A172 (cell line): Measurements from ENCODE around the gene AP1S1. TPM values are rescaled to one million over a fixed set of nuclear protein-coding genes. Genes with fewer than 3 reads are reported as not detected.
"Not testable (repeated sequence)": the region's sequence is repeated elsewhere in the genome, so short reads cannot be mapped to it uniquely, and the experiment has no call there.

Experiments
- DNase-seq: peaks from one replicate; pipeline ENCODE4 v3.0.0-alpha.2; 2015; ENCODE audit warnings: low spot score
- total RNA-seq: library from RNA; depleted of rRNA; stranded (reverse); fragments of >200 nt; shearing (Covaris generic); gene quantifications from 2 replicates; pipeline ENCODE4 v1.2.3, GENCODE V29; 2014; rRNA removed

Gene AP1S1
- total RNA-seq = 332 and 409 TPM in 2 replicates

DNA sequence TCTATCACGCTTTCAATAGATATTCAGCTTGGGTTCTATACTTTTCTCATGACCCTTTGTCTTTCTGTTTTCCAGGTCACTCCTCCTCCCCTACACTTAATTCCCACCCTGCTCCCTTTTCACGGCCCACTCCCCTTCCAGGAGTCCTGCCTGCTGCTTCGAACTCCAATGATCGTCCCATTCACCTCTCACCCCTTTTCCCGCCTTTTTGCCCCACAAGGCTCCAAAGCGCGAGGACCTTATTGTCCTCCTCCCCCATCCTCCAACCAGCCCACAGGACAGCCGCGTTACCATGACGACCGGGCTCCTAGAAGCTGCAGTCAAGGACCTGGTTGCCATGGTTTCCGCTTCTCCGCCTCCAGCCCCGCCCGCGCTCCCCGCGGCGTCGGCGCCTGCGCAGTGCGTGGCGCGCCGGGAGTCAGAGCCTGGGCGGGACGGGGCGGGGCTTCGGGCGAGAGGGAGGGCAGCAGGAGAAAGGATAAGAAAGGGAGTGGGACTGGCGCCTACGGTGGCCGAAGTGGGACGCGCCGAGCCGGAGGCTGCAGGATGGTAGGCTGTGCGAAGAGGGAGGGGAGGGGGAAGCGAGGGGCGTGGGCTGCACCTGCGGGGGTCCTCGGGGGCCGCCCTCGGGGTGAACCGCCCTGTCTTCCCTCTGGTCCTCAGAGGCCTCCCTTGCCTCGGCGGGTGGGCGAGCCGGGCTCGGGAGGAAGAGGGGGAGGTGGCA, at the start of gene AP1S1:
AP1S1 (plus strand) TSS at position 508 of the 724 bp plus-strand sequence; CDS start at position 547, 39 bp downstream.
- peak; percentile 92 for DNase-seq

DNA sequence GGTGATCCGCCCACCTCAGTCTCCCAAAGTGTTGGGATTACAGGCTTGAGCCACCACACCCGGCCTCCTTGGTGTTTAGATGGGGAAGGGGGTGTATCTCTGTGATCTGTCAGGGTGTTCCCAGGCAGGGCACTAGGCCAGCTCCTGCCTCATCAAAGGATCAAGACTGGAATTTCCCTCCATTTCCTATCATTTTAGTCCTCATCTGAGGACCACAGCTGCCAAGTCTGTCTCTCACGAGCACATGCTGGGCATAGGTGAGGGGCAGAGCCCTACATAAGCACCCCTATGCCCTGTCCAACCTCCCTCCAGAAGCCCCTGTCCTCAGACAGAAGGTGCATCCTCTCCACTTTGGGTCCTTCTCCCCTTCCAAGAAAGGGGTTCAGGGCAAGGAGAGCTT, 49.5 kb upstream of the AP1S1 start:
- peak; percentile 68 for DNase-seq

- DNase-seq = not testable (repeated sequence)
Measured at GRCh38 chr7:101105248-101105647, 49.0 kb upstream of the AP1S1 start.

GRCh38 chr7:101106386-101106785, 47.9 kb upstream of the AP1S1 start:
- DNase-seq = no peak

DNA sequence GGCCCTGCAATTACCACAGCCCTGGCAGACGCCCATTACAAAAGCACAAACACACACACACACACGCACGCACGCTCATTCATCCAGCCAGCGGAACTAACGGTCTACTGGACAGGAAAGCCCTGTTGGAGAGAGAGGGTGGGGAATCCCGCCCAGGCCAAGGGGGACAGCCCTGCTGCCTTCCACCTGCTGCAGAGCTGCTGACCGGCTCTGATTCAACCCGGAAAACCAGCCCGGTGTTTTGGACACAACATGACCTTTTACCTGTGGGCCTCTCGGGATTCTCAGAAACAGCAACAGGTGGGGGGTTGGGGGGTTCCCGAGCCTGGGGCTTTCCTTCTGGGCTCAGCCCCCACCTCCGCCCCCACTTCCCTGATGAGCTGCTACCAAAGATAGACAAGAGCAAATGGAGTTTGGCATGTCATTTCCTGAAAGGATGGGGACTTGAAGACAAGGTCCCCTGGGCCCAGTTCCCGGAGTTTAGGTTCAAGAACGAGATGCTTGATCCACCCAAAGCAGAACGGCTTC, 45.9 kb upstream of the AP1S1 start:
- peak; percentile 66 for DNase-seq

DNA sequence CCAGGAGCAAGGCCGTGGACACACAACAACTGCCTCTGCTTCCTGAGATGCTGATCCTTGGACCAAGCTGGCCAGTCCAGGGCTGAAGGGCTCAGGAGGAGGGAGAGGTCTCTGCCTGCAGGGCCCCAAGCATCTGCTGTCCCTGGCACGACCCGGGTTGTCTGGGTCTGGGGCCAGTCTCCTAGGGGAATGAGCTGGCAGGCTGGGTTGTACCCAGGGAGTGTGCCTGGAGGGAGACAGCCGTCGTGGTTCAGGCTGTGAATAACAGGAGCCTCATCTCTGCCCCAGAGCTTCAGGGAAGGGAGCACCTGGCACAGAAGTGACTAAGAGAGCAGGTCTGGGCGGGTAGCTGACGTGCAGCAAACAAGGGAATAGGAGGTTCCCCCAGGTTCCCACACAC, 45.3 kb upstream of the AP1S1 start:
- DNase-seq = peak; percentile 58

DNA sequence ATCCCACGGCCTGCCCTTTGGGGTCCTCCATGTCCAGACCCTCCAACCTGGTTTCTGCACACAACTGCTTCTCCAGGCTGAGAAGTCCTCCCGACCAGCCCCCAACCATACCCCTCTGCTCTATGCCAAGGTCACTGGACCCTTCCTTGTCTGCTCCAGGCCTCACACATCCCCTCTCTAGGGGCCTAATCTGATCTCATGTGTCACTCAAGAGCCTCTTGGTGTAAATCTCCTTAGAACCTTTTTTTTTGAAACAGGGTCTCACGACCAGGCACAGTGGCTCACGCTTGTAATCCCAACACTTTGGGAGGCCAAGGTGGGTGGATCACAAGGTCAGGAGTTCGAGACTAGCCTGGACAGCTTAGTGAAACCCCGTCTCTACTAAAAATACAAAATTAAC, 44.9 kb upstream of the AP1S1 start:
- DNase-seq = no peak

- no peak for DNase-seq
Measured at GRCh38 chr7:101111261-101111660, 43.0 kb upstream of the AP1S1 start.

DNA sequence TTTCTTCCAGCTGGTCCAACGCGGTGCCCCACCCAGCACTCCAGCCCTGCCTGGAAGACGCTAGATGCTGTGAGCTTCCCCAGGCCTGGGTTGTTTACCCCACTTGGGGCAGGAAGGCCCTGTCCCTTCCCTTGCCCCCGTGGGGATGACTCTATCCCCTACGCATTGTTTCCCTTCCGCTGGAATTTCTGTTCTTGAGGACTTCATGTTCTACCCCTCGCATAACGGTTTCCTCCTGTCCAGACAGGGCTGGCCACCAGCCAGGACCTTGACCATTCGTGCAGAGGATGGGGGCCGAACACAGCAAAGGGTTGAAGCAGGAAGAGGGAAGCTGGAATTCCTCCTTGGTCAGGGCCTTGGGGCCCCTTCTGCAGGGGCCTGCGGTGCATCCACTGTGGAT, 42.0 kb upstream of the AP1S1 start:
- DNase-seq = no peak

- DNase-seq = not testable (repeated sequence)
Measured at GRCh38 chr7:101113140-101113539, 41.1 kb upstream of the AP1S1 start.

GRCh38 chr7:101113836-101114235, 40.4 kb upstream of the AP1S1 start:
- no peak for DNase-seq

- no peak for DNase-seq
Measured at GRCh38 chr7:101114492-101114891, 39.8 kb upstream of the AP1S1 start.

DNA sequence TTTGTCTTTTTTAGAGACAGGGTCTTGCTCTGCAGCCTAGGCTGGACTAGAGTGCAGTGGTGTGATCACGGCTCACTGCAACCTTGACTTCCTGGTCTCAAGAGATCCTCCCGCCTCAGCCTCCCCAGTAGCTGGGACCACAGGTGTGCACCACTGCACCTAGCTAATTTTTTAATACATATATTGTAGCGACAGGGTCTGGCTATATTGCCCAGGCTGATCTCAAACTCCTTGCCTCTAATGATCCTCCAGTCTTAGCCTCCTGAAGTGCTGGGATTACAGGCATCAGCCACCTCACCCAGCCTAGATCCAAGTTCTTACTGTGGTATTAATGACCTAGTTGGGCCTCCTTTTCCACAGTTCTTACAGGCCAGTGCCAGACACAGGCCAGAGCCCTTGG, 39.1 kb upstream of the AP1S1 start:
- DNase-seq = no peak

DNA sequence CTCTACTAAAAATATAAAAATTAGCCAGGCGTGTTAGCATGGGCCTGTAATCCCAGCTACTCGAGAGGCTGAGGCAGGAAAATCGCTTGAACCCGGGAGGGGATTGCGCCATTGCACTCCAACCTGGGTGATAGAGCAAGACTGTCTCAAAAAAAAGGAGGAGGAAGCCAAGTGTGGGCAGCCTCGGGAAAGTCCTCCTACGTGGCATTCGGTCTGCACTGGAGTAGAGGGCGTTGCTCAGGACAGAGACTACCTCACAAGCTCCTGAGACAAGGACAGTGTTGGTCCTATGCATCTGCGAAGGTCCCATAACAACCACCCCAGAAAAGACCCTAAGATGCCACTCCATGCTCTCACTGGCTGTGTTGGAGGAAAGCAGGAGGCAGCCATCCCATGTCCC, 37.4 kb upstream of the AP1S1 start:
- peak; percentile 76 for DNase-seq

GRCh38 chr7:101118856-101119255, 35.4 kb upstream of the AP1S1 start:
- DNase-seq = no peak

DNA sequence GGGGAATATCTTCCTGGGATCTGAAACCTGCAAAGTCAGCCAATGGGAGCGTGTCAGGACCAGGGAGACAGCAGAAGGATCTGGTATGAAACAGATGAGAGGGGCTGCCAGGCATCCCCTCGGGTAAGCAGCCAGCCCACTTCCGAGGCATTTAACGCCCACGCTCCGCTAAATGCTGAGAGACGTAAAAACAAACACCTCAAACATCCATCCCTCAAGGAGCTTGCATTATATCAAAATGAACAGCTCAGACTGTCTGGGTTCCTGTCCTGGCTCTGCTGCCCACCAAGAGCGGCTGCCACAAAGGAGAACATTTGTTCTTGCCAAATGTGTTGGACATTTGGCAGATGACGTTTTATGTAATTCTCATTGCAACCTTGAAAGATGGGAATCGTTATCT, 34.4 kb upstream of the AP1S1 start:
- peak; percentile 44 for DNase-seq

GRCh38 chr7:101120315-101120714, 34.0 kb upstream of the AP1S1 start:
- peak; percentile 76 for DNase-seq

DNA sequence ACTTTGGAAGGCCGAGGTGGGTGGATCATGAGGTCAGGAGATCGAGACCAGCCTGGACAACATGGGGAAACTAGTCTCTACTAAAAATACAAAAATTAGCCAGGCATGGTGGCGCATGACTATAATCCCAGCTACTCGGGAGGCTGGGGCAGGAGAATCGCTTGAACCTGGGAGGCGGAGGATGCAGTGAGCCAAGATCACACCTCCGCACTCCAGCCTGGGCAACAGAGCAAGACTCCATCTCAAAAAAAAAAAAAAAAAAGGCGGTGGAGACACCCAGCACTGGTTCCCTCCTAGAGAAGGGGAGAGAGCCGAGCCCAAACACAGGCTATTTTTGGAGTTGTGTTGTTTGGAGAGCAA, 32.7 kb upstream of the AP1S1 start:
- not testable (repeated sequence) for DNase-seq

- DNase-seq = peak; percentile 99
Measured at GRCh38 chr7:101121991-101122932, 32.0 kb upstream of the AP1S1 start.

GRCh38 chr7:101122933-101123702, 31.2 kb upstream of the AP1S1 start:
- DNase-seq = no peak

DNA sequence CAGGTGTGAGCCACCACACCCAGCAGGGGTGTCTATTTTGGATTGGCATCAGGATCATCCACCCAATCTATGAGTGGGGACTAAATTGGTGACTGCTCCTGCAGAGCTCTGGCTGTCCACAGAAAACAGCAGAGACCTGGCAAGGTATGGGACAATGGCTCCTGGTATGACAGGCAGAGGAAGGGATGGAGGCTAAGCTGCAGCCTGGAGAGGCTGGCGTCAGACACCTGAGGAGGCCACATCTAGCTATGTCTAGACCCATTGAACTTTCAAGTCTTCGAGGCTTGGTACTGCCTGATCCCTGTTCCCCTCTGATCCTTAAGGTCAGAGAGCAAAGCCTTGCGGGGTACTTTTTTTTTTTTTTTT, 30.6 kb upstream of the AP1S1 start:
- no peak for DNase-seq
